K562 (cell line): ENCODE measurements around the gene SELENOM. TPM values are rescaled to one million over a fixed set of nuclear protein-coding genes. Genes with fewer than 3 reads are reported as not detected.

Experiments used
- ATAC-seq: fragments of 200-7000 bp; cut with Tn5 transposase; 3 replicates; pipeline ENCODE4 v1.9.1; 2020; ENCODE audit warnings: moderate library complexity
- BruUV-seq: library from RNA; stranded (reverse); fragments of 400-500 nt; replicated peaks from 2 replicates; lab custom pipeline; 2021; lab: Mats Ljungman, UMichigan
- CTCF ChIA-PET: fragments of 300-600 bp; formaldehyde crosslinking; extraction: SDS; loops from one replicate; lab custom pipeline; 2021; ENCODE audit warnings: low intra/inter-chr PET ratio; lab: Yijun Ruan, JAX
- POLR2A ChIA-PET: fragments of 300-600, 350-650 bp; sonication (Branson Sonifier 250); formaldehyde crosslinking; extraction: SDS; loops from one replicate; lab custom pipeline; 2021; ENCODE audit warnings: antibody characterized with exemption, inconsistent platforms; lab: Yijun Ruan, JAX
- DNase-seq, 4 experiments: peaks; one replicate each; pipeline versions ENCODE4 v3.0.0 to v3.0.0-alpha.2; 2011 to 2018; ENCODE audit warnings: low spot score in 3 of 4, mixed read lengths in 3 of 4; ENCODE audit errors: extremely low read depth in 1 of 4
- FAIRE-seq: peaks from 2 replicates; lab custom pipeline; 2011; peaks lifted over from hg19 to GRCh38; lab: Jason Lieb, UNC
- H2AFZ ChIP-seq: 2 replicates; pipeline ENCODE4 v1.6.0; 2011; ENCODE audit warnings: low read depth, low read length, control low read depth, inconsistent platforms
- H3K27ac ChIP-seq: fragments of 200-600 bp; 3 replicates; pipeline ENCODE4 v1.8.0; 2011; ENCODE audit warnings: low read depth, mild to moderate bottlenecking, control low read depth, inconsistent platforms, low read length, moderate library complexity, mixed read lengths; ENCODE audit errors: extremely low read depth
- H3K27me3 ChIP-seq, 2 experiments: fragments of 300-600 bp in 1 of 2; 2 replicates in 1 of 2; 3 replicates in 1 of 2; pipeline versions ENCODE4 v1.6.0 to v1.8.0; 2011; ENCODE audit warnings: inconsistent platforms in 2 of 2, low read length in 2 of 2, mild to moderate bottlenecking in 1 of 2, mixed read lengths in 1 of 2, moderate library complexity in 1 of 2; ENCODE audit not compliant: control insufficient read depth in 2 of 2, insufficient read depth in 2 of 2
- H3K36me3 ChIP-seq: fragments of 300-600 bp; 3 replicates; pipeline ENCODE4 v1.8.0; 2011; ENCODE audit warnings: mild to moderate bottlenecking, low read length, inconsistent platforms; ENCODE audit not compliant: control insufficient read depth, insufficient read depth
- H3K4me1 ChIP-seq, 2 experiments: fragments of 200-600 bp in 1 of 2; replicated peaks in 1 of 2; 2 replicates in 1 of 2; 3 replicates in 1 of 2; pipeline versions ENCODE4 v1.5.1 to v1.8.0; 2011; ENCODE audit warnings: inconsistent platforms in 2 of 2, low read length in 2 of 2, mild to moderate bottlenecking in 1 of 2, mixed read lengths in 1 of 2, moderate library complexity in 1 of 2; ENCODE audit not compliant: control insufficient read depth in 2 of 2, insufficient read depth in 2 of 2
- H3K4me2 ChIP-seq: 2 replicates; pipeline ENCODE4 v1.6.1; 2011; ENCODE audit warnings: low read length, control low read depth, inconsistent platforms, mixed read lengths; ENCODE audit not compliant: insufficient read depth
- H3K4me3 ChIP-seq: fragments of 200-600 bp; sonication (generic), shearing (Covaris generic); 2 replicates; pipeline ENCODE4 v1.5.1; 2016; ENCODE audit warnings: control low read depth, inconsistent platforms
- H3K79me2 ChIP-seq: fragments of 200-600 bp; 3 replicates; pipeline ENCODE4 v1.8.0; 2011; ENCODE audit warnings: low read length, inconsistent platforms; ENCODE audit not compliant: control insufficient read depth, insufficient read depth
- H3K9ac ChIP-seq, 2 experiments: 2 replicates each; pipeline versions ENCODE4 v1.6.0 to v1.6.1; 2011; ENCODE audit warnings: low read depth in 2 of 2, low read length in 2 of 2, control low read depth in 1 of 2, inconsistent platforms in 1 of 2, mild to moderate bottlenecking in 1 of 2, mixed read lengths in 1 of 2; ENCODE audit not compliant: insufficient read depth in 1 of 2
- H3K9me1 ChIP-seq: one replicate; pipeline ENCODE4 v1.6.0; 2011; ENCODE audit warnings: inconsistent platforms, mild to moderate bottlenecking, low read length, moderate library complexity; ENCODE audit not compliant: control insufficient read depth, insufficient read depth
- H3K9me3 ChIP-seq: replicated peaks from 2 replicates; pipeline ENCODE4 v1.5.1; 2011; ENCODE audit warnings: low read depth, low read length, inconsistent platforms; ENCODE audit not compliant: control insufficient read depth, insufficient read depth
- H4K20me1 ChIP-seq: replicated peaks from 2 replicates; pipeline ENCODE4 v1.6.1; 2011; ENCODE audit warnings: low read length, inconsistent platforms, mixed read lengths; ENCODE audit not compliant: control insufficient read depth, insufficient read depth
- ATF7 ChIP-seq: fragments of 450-650 bp; IDR thresholded peaks from 2 replicates; pipeline ENCODE4 v1.7.1; 2014; ENCODE audit warnings: mild to moderate bottlenecking, moderate library complexity
- BRD4 ChIP-seq: fragments of 200-600 bp; sonication (generic); IDR thresholded peaks from 2 replicates; pipeline ENCODE4 v1.6.1; 2017; ENCODE audit warnings: inconsistent platforms
- ELF1 ChIP-seq: fragments of 200-800 bp; sonication (Bioruptor generic); IDR thresholded peaks from 2 replicates; pipeline ENCODE4 v1.6.1; 2016; ENCODE audit warnings: missing genetic modification characterization, missing compliant biosample characterization
- HDAC8 ChIP-seq: fragments of 450-650 bp; IDR thresholded peaks from 2 replicates; pipeline ENCODE4 v1.6.1; 2016; ENCODE audit warnings: mild to moderate bottlenecking, missing genetic modification characterization, moderate library complexity, missing compliant biosample characterization
- HEY1 ChIP-seq: fragments of 250-450 bp; sonication (Bioruptor Pico); IDR thresholded peaks from 2 replicates; pipeline ENCODE4 v1.5.0; 2020; ENCODE audit warnings: mild to moderate bottlenecking, moderate library complexity, borderline replicate concordance
- HSF4 ChIP-seq: fragments of 250-450 bp; sonication (Bioruptor Pico); IDR thresholded peaks from 2 replicates; pipeline ENCODE4 v2.1.2; 2022; ENCODE audit warnings: mild to moderate bottlenecking, moderate library complexity, borderline replicate concordance
- JUN ChIP-seq, 2 experiments: sonication (generic) in 1 of 2; formaldehyde crosslinking in 1 of 2; IDR thresholded peaks; 2 replicates each; pipeline versions ENCODE4 v1.6.1 to v1.8.0; 2012 to 2022; ENCODE audit warnings: borderline replicate concordance in 2 of 2, mild to moderate bottlenecking in 2 of 2, improper control_type of control experiment in 1 of 2, low read depth in 1 of 2, low read length in 1 of 2, missing genetic modification reagents in 1 of 2
- KLF16 ChIP-seq: IDR thresholded peaks from 2 replicates; pipeline ENCODE4 v1.6.1; 2016; ENCODE audit warnings: antibody characterized with exemption
- MECOM ChIP-seq: fragments of 250-450 bp; sonication (Bioruptor Pico); IDR thresholded peaks from 2 replicates; pipeline ENCODE4 v1.8.0; 2022; ENCODE audit warnings: inconsistent platforms
- MEIS2 ChIP-seq: fragments of 450-650 bp; IDR thresholded peaks from 2 replicates; pipeline ENCODE4 v1.6.1; 2014; ENCODE audit warnings: mild to moderate bottlenecking; ENCODE audit not compliant: partially characterized antibody
- NFIC ChIP-seq: fragments of 450-650 bp; IDR thresholded peaks from 2 replicates; pipeline ENCODE4 v1.6.1; 2017; ENCODE audit warnings: mild to moderate bottlenecking, inconsistent platforms
- RBM15 ChIP-seq: fragments of 200-400 bp; formaldehyde crosslinking; IDR thresholded peaks from 2 replicates; pipeline ENCODE4 v1.6.1; 2018; ENCODE audit warnings: mild to moderate bottlenecking, low read length, moderate library complexity; ENCODE audit not compliant: insufficient read depth
- SP1 ChIP-seq: sonication (generic); formaldehyde crosslinking; IDR thresholded peaks from 2 replicates; pipeline ENCODE4 v1.8.1; 2022; ENCODE audit warnings: mild to moderate bottlenecking, missing genetic modification reagents
- ZBED1 ChIP-seq: IDR thresholded peaks from 2 replicates; pipeline ENCODE4 v1.6.1; 2014
- ZNF12 ChIP-seq: sonication (generic); formaldehyde crosslinking; IDR thresholded peaks from 2 replicates; pipeline ENCODE4 v1.4.0; 2020; ENCODE audit warnings: mild to moderate bottlenecking, missing genetic modification reagents
- WGBS: fragments of 100-300 bp; shearing (Covaris generic); methylation state at CpG from one replicate; pipeline ENCODE4 v1.1.6; 2016; ENCODE audit warnings: low coverage, mixed read lengths; ENCODE audit not compliant: insufficient coverage; ENCODE audit errors: missing lambda C conversion rate; 5-methylcytosine and 5-hydroxymethylcytosine counted together
- in situ Hi-C: fragments of 300-500 bp; cut with MboI; formaldehyde crosslinking; loops from 4 replicates; pipeline ENCODE4 v1.15.0; 2018; ENCODE audit warnings: inconsistent platforms, mixed read lengths
- intact Hi-C: fragments of 100-400 bp; cut with micrococcal nuclease; formaldehyde crosslinking; loops from 2 replicates; pipeline ENCODE4 v1.14.2; 2022
- polyA plus RNA-seq, 8 experiments: library from polyadenylated mRNA; depleted of rRNA in 4 of 8; stranded (reverse) in 5 of 8; unstranded in 3 of 8; fragments of >200 nt; fragmentation: Nextera tagmentation in 2 of 8; fragmentation: Illumina TruSeq in 1 of 8; extraction: Ambion mirVana in 2 of 8; extraction: Trizol in 1 of 8; gene quantifications; 2 replicates each; pipeline versions ENCODE4 v1.2.1 to v1.2.3, GENCODE V29; 2011 to 2014; ENCODE audit warnings: inconsistent platforms in 1 of 8, missing spikeins in 1 of 8
- total RNA-seq, 7 experiments: library from RNA; depleted of rRNA in 6 of 7; stranded (reverse); fragments of >200 nt in 6 of 7; fragmentation: Illumina TruSeq in 2 of 7; extraction: Trizol in 2 of 7; gene quantifications; 2 replicates each; pipeline versions ENCODE4 v1.2.1 to v1.2.3, GENCODE V29; 2011 to 2021; ENCODE audit warnings: low replicate concordance in 1 of 7
- TF ChIP-seq, protein P1 (sequence below): fragments of 250-450 bp; sonication (Bioruptor Pico); IDR thresholded peaks from 2 replicates; pipeline ENCODE4 v1.4.0; 2020; ENCODE audit warnings: mild to moderate bottlenecking, moderate library complexity
- TF ChIP-seq, protein P2 (sequence below): fragments of 450-650 bp; formaldehyde crosslinking; IDR thresholded peaks from 2 replicates; pipeline ENCODE4 v1.4.0; 2022; ENCODE audit warnings: missing genetic modification characterization
- TF ChIP-seq, protein P3 (sequence below): fragments of 450-650 bp; formaldehyde crosslinking; IDR thresholded peaks from 2 replicates; pipeline ENCODE4 v1.4.0; 2022; ENCODE audit warnings: mild to moderate bottlenecking, moderate library complexity
- TF ChIP-seq, protein P4 (sequence below): sonication (generic); formaldehyde crosslinking; IDR thresholded peaks from 2 replicates; pipeline ENCODE4 v1.8.1; 2023; ENCODE audit warnings: mild to moderate bottlenecking, missing genetic modification reagents

SELENOM gene
- total and polyA plus RNA-seq, 9 of the 15 experiments (the other 6 are each of a cell fraction or from before 2014, with no cell fraction given), result 1.2 to 10.6 (median 3.7) TPM

DNA sequence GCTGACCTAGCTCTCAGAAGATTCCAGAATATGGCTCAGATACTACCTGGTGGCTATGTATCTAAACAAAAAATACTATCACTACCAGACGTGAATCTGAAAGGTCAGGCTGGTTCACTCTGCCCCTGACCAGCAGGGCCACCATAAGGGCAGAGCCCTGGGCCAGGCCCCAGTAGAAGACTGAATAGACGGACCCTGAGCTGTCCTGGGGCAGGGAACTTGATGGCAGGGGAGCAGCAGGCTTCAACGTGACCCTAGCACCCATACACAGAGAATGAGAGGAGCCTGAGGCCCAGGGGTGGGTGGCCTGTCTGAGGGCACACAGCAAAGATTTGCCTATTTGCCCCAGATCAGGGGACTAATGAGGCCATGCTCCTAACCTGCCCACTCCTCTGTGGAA lies 46.0 kb upstream of the SELENOM start (continued):
- TF ChIP-seq, protein P1, sequence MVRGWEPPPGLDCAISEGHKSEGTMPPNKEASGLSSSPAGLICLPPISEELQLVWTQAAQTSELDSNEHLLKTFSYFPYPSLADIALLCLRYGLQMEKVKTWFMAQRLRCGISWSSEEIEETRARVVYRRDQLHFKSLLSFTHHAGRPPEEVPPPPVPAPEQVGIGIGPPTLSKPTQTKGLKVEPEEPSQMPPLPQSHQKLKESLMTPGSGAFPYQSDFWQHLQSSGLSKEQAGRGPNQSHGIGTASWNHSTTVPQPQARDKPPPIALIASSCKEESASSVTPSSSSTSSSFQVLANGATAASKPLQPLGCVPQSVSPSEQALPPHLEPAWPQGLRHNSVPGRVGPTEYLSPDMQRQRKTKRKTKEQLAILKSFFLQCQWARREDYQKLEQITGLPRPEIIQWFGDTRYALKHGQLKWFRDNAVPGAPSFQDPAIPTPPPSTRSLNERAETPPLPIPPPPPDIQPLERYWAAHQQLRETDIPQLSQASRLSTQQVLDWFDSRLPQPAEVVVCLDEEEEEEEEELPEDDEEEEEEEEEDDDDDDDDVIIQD (CRISPR knock-in tag), result no peak
- TF ChIP-seq BRD4 (no peak), HDAC8 (no peak), HEY1 (CRISPR knock-in tag) (no peak), MEIS2 (no peak), NFIC (no peak)
- TF ChIP-seq, protein P2, sequence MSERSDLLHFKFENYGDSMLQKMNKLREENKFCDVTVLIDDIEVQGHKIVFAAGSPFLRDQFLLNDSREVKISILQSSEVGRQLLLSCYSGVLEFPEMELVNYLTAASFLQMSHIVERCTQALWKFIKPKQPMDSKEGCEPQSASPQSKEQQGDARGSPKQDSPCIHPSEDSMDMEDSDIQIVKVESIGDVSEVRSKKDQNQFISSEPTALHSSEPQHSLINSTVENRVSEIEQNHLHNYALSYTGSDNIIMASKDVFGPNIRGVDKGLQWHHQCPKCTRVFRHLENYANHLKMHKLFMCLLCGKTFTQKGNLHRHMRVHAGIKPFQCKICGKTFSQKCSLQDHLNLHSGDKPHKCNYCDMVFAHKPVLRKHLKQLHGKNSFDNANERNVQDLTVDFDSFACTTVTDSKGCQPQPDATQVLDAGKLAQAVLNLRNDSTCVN (CRISPR knock-in tag), result no peak

DNA sequence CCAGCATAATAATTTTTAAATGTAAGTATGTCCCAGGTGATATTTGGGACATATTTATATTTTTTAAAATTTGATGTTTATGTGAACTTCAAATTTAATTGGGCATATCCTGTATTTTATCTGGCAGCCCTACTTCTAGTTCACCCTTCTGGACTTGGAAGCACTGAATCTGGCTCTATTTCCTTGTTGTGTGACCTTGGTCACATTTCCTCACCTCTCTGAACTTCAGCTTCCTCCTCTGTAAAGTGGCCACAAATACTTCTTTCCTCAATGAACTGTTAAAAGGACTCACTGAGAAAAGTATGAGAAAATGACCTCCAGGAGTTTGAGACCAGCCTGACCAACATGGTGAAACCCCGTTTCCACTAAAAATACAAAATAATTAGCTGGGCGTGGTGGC lies 44.5 kb upstream of the SELENOM start:
- no peak overlapping the region for H2AFZ ChIP-seq
- no peaks in the 10 kb centered on the region for H3K4me1 ChIP-seq
- no TSS peak for BruUV-seq
- in situ Hi-C loops, result loop anchor here (10.0 kb wide), 1 partner anchor 197 kb away; no protein-coding TSS in a partner anchor
- no peak overlapping the region for H3K9ac ChIP-seq
- intact Hi-C loops, result loop anchor here (5.0 kb wide), 1 partner anchor 390 kb away; no protein-coding TSS in a partner anchor
- H3K27me3 ChIP-seq, result no peaks in the 10 kb centered on the region
- no peak overlapping the region for H3K4me2 ChIP-seq
- no peaks in the 10 kb centered on the region for H3K79me2 ChIP-seq
- no peaks in the 10 kb centered on the region for H3K36me3 ChIP-seq
- no peak overlapping the region for H3K27ac ChIP-seq
- H3K9me3 ChIP-seq, result no peaks in the 10 kb centered on the region
- DNase-seq (no peak), FAIRE-seq (no peak), ATAC-seq (no peak)
- H3K9me1 ChIP-seq, result no peaks in the 10 kb centered on the region
- ChIA-PET CTCF (no interaction called here), POLR2A (no interaction called here)
- WGBS, result 6% methylated on average over 2 of the region's 2 CpGs
- no peak overlapping the region for H3K4me3 ChIP-seq
- no peaks in the 10 kb centered on the region for H4K20me1 ChIP-seq
- TF ChIP-seq MECOM (CRISPR knock-in tag) (no peak), SP1 (CRISPR knock-in tag) (no peak), RBM15 (no peak), ZNF12 (CRISPR knock-in tag) (no peak), ATF7 (no peak), ELF1 (no peak), ZBED1 (no peak), HSF4 (CRISPR knock-in tag) (no peak), JUN (IDR thresholded peaks at IDR 0.05; ENCODE audit: borderline replicate concordance, low read depth, low read length) (no peak), JUN (CRISPR knock-in tag; IDR thresholded peaks at IDR 0.05; ENCODE audit: borderline replicate concordance) (no peak), KLF16 (no peak)
- TF ChIP-seq, protein P3, sequence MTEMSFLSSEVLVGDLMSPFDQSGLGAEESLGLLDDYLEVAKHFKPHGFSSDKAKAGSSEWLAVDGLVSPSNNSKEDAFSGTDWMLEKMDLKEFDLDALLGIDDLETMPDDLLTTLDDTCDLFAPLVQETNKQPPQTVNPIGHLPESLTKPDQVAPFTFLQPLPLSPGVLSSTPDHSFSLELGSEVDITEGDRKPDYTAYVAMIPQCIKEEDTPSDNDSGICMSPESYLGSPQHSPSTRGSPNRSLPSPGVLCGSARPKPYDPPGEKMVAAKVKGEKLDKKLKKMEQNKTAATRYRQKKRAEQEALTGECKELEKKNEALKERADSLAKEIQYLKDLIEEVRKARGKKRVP (CRISPR knock-in tag), result no peak
- TF ChIP-seq, protein P4, sequence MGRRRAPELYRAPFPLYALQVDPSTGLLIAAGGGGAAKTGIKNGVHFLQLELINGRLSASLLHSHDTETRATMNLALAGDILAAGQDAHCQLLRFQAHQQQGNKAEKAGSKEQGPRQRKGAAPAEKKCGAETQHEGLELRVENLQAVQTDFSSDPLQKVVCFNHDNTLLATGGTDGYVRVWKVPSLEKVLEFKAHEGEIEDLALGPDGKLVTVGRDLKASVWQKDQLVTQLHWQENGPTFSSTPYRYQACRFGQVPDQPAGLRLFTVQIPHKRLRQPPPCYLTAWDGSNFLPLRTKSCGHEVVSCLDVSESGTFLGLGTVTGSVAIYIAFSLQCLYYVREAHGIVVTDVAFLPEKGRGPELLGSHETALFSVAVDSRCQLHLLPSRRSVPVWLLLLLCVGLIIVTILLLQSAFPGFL (CRISPR knock-in tag), result no peak
